CD14-positive monocyte (primary cell): ENCODE results near the gene DNMBP. TPM values are rescaled to one million over a fixed set of nuclear protein-coding genes. Genes with fewer than 3 reads are reported as not detected.

Experiments
- DNase-seq, 3 donors: peaks; one replicate each; pipeline ENCODE4 v3.0.0-alpha.2; 2011 to 2022
- H2AFZ ChIP-seq: 2 replicates; pipeline ENCODE4 v1.6.0; 2012; ENCODE audit warnings: mild to moderate bottlenecking, low read depth, low read length, inconsistent platforms; ENCODE audit not compliant: insufficient read depth, poor library complexity, severe bottlenecking
- H3K27ac ChIP-seq, 2 donors: 1 replicate in 1 of 2; 2 replicates in 1 of 2; pipeline ENCODE4 v1.5.1; 2012 to 2013; ENCODE audit warnings: low read length in 2 of 2, control low read depth in 1 of 2, inconsistent platforms in 1 of 2, low read depth in 1 of 2, mild to moderate bottlenecking in 1 of 2
- H3K27me3 ChIP-seq, 2 donors: one replicate each; pipeline versions ENCODE4 v1.6.0 to v1.6.1; 2011 to 2013; ENCODE audit warnings: low read length in 2 of 2; ENCODE audit not compliant: control insufficient read depth in 2 of 2, insufficient read depth in 2 of 2
- H3K36me3 ChIP-seq, 2 donors: replicated peaks in 1 of 2; 1 replicate in 1 of 2; 2 replicates in 1 of 2; pipeline versions ENCODE4 v1.5.1 to v1.6.1; 2012 to 2013; ENCODE audit warnings: low read length in 2 of 2, control low read depth in 1 of 2, inconsistent platforms in 1 of 2, mild to moderate bottlenecking in 1 of 2; ENCODE audit not compliant: insufficient read depth in 2 of 2, control insufficient read depth in 1 of 2
- H3K4me1 ChIP-seq, 2 donors: 1 replicate in 1 of 2; 2 replicates in 1 of 2; pipeline versions ENCODE4 v1.5.1 to v1.6.1; 2012 to 2013; ENCODE audit warnings: low read length in 2 of 2, control low read depth in 1 of 2, inconsistent platforms in 1 of 2, mild to moderate bottlenecking in 1 of 2, moderate library complexity in 1 of 2; ENCODE audit not compliant: insufficient read depth in 2 of 2, control insufficient read depth in 1 of 2
- H3K4me2 ChIP-seq: replicated peaks from 2 replicates; pipeline ENCODE3; 2012; ENCODE audit warnings: low read length, moderate library complexity, mild to moderate bottlenecking; ENCODE audit not compliant: poor library complexity, severe bottlenecking; ENCODE audit errors: extremely low read depth
- H3K4me3 ChIP-seq, 3 experiments: fragments of 200-600 bp in 1 of 3; sonication (generic) in 1 of 3; replicated peaks in 1 of 3; 1 replicate in 2 of 3; 2 replicates in 1 of 3; pipeline ENCODE4 v1.5.1; 2011 to 2013; ENCODE audit warnings: low read length in 3 of 3, mild to moderate bottlenecking in 3 of 3, control low read depth in 2 of 3, low read depth in 2 of 3, inconsistent platforms in 1 of 3, moderate library complexity in 1 of 3
- H3K79me2 ChIP-seq: 2 replicates; pipeline ENCODE4 v1.6.0; 2012; ENCODE audit warnings: mild to moderate bottlenecking, control low read depth, inconsistent platforms, low read length, moderate library complexity; ENCODE audit not compliant: insufficient read depth
- H3K9ac ChIP-seq: 2 replicates; pipeline ENCODE4 v1.6.0; 2017; ENCODE audit warnings: low read length, mild to moderate bottlenecking; ENCODE audit not compliant: insufficient read depth, poor library complexity, severe bottlenecking
- H3K9me3 ChIP-seq, 2 donors: replicated peaks in 1 of 2; 1 replicate in 1 of 2; 2 replicates in 1 of 2; pipeline versions ENCODE4 v1.5.1 to v1.6.1; 2012 to 2013; ENCODE audit warnings: low read length in 2 of 2, control low read depth in 1 of 2; ENCODE audit not compliant: control insufficient read depth in 1 of 2, insufficient read depth in 1 of 2
- H4K20me1 ChIP-seq: 2 replicates; pipeline ENCODE4 v1.6.0; 2012; ENCODE audit warnings: mild to moderate bottlenecking, low read length, control low read depth, moderate library complexity; ENCODE audit not compliant: insufficient read depth
- H3K27ac Mint-ChIP-seq, 7 donors: one replicate each; pipeline ENCODE4 v1.8.0; 2020; ENCODE audit warnings: mild to moderate bottlenecking in 7 of 7, mixed read lengths in 7 of 7, moderate library complexity in 6 of 7, inconsistent platforms in 2 of 7
- H3K27me3 Mint-ChIP-seq, 3 donors: one replicate each; pipeline ENCODE4 v1.8.0; 2021 to 2022; ENCODE audit warnings: low read depth in 3 of 3, mild to moderate bottlenecking in 3 of 3, mixed read lengths in 3 of 3, moderate library complexity in 3 of 3, inconsistent platforms in 1 of 3
- H3K36me3 Mint-ChIP-seq, 2 donors: one replicate each; pipeline ENCODE4 v1.8.0; 2020; ENCODE audit warnings: mixed read lengths in 2 of 2, inconsistent platforms in 1 of 2, mild to moderate bottlenecking in 1 of 2
- H3K4me1 Mint-ChIP-seq: one replicate; pipeline ENCODE4 v1.8.0; 2020; ENCODE audit warnings: mild to moderate bottlenecking, mixed read lengths
- H3K4me3 Mint-ChIP-seq, 2 donors: one replicate each; pipeline ENCODE4 v1.8.0; 2020; ENCODE audit warnings: mild to moderate bottlenecking in 2 of 2, mixed read lengths in 2 of 2, moderate library complexity in 1 of 2
- H3K9me3 Mint-ChIP-seq, 7 donors: one replicate each; pipeline ENCODE4 v1.8.0; 2020 to 2022; ENCODE audit warnings: mixed read lengths in 7 of 7, mild to moderate bottlenecking in 6 of 7, moderate library complexity in 6 of 7, inconsistent platforms in 2 of 7
- whole genome bisulfite sequencing: methylation state at CpG from one replicate; pipeline ENCODE4 v1.1.5; 2013; ENCODE audit warnings: missing lambda C conversion rate; ENCODE audit not compliant: insufficient coverage; 5-methylcytosine and 5-hydroxymethylcytosine counted together
- intact Hi-C, 2 donors: fragments of 100-400 bp; cut with micrococcal nuclease; formaldehyde crosslinking; loops; one replicate each; pipeline versions ENCODE4 v1.15.0 to v1.15.1; 2023
- polyA plus RNA-seq, 3 donors: library from polyadenylated mRNA; depleted of rRNA in 1 of 3; unstranded in 2 of 3; stranded (reverse) in 1 of 3; fragments of 300-500 nt in 2 of 3; fragments of >200 nt in 1 of 3; fragmentation: Illumina TruSeq in 2 of 3; gene quantifications; 1 replicate in 2 of 3; 2 replicates in 1 of 3; pipeline ENCODE4 v1.2.3, GENCODE V29; 2012 to 2021
- TF ChIP-seq, protein P1 (sequence below): fragments of 200-600 bp; IDR thresholded peaks from one replicate; pipeline ENCODE4 v1.8.0; 2022; ENCODE audit warnings: antibody characterized with exemption, mild to moderate bottlenecking

Gene DNMBP
- polyA plus RNA-seq, 3 donors = 0.83 to 10.3 (median 1.2) TPM

GRCh38 chr10:99836711-99837110 lies 173.0 kb downstream of the DNMBP start:
- H3K4me3 ChIP-seq = no peak overlapping the region
- H3K9me3 ChIP-seq = no peaks in the 10 kb centered on the region
- no peak overlapping the region for H2AFZ ChIP-seq
- intact Hi-C loops = no loop called here
- H3K9ac ChIP-seq = no peak overlapping the region
- no peaks in the 10 kb centered on the region for H4K20me1 ChIP-seq
- no peaks in the 10 kb centered on the region for H3K27me3 ChIP-seq
- no peak overlapping the region for H3K4me3 Mint-ChIP-seq
- no peaks in the 10 kb centered on the region for H3K79me2 ChIP-seq
- peaks cover 0 to 2% (median 0%) of the 10 kb centered on the region in 3 donors for H3K27me3 Mint-ChIP-seq
- no peaks in the 10 kb centered on the region for H3K4me1 ChIP-seq
- no peaks in the 10 kb centered on the region for H3K9me3 Mint-ChIP-seq
- no peaks in the 10 kb centered on the region for H3K36me3 Mint-ChIP-seq
- 94% methylated on average over 2 of the region's 2 CpGs for WGBS
- TF ChIP-seq, protein P1, sequence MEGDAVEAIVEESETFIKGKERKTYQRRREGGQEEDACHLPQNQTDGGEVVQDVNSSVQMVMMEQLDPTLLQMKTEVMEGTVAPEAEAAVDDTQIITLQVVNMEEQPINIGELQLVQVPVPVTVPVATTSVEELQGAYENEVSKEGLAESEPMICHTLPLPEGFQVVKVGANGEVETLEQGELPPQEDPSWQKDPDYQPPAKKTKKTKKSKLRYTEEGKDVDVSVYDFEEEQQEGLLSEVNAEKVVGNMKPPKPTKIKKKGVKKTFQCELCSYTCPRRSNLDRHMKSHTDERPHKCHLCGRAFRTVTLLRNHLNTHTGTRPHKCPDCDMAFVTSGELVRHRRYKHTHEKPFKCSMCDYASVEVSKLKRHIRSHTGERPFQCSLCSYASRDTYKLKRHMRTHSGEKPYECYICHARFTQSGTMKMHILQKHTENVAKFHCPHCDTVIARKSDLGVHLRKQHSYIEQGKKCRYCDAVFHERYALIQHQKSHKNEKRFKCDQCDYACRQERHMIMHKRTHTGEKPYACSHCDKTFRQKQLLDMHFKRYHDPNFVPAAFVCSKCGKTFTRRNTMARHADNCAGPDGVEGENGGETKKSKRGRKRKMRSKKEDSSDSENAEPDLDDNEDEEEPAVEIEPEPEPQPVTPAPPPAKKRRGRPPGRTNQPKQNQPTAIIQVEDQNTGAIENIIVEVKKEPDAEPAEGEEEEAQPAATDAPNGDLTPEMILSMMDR = no peak
- no peak for DNase-seq
- H3K36me3 ChIP-seq = no peaks in the 10 kb centered on the region
- H3K27ac ChIP-seq = no peak overlapping the region
- no peak overlapping the region for H3K4me2 ChIP-seq
- no peak overlapping the region for H3K27ac Mint-ChIP-seq
- H3K4me1 Mint-ChIP-seq = no peaks in the 10 kb centered on the region

DNA sequence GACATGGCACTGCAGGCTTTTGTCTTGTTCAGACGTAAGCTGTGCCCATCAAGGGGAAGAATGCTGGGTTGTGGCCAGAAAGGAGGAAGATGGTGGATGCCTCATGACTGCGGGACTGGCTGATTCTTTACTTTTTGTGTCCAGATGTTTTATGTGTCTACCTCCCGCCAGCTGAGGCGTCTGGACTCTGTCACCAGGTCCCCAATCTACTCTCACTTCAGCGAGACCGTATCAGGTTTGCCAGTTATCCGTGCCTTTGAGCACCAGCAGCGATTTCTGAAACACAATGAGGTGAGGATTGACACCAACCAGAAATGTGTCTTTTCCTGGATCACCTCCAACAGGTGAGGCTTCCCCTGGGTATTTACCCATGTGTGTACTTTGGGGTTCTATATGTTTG lies 173.8 kb downstream of the DNMBP start:
- DNase-seq = no peak
- Histone ChIP-seq H3K27me3 (no peaks in the 10 kb centered on the region), H3K4me1 (no peaks in the 10 kb centered on the region), H2AFZ (no peak overlapping the region), H3K9me3 (no peaks in the 10 kb centered on the region), H3K79me2 (no peaks in the 10 kb centered on the region), H3K4me3 (no peak overlapping the region), H4K20me1 (no peaks in the 10 kb centered on the region), H3K4me2 (no peak overlapping the region), H3K9ac (no peak overlapping the region), H3K36me3 (no peaks in the 10 kb centered on the region), H3K27ac (no peak overlapping the region)
- no peaks in the 10 kb centered on the region for H3K4me1 Mint-ChIP-seq
- intact Hi-C loops = no loop called here
- WGBS = 92% methylated on average over 2 of the region's 8 CpGs
- H3K27ac Mint-ChIP-seq = no peak overlapping the region
- peaks cover 0 to 2% (median 0%) of the 10 kb centered on the region in 3 donors for H3K27me3 Mint-ChIP-seq
- no peaks in the 10 kb centered on the region for H3K9me3 Mint-ChIP-seq
- H3K36me3 Mint-ChIP-seq = no peaks in the 10 kb centered on the region
- TF ChIP-seq, protein P1 = no peak
- H3K4me3 Mint-ChIP-seq = no peak overlapping the region
